HG02973 (cell line): ENCODE data around the gene SDHB.

Experiments
- ATAC-seq: cut with Tn5 transposase; IDR thresholded peaks from one replicate; pipeline ENCODE4 v1.9.1; 2021; ENCODE audit warnings: moderate library complexity; ENCODE audit not compliant: unreplicated experiment

SDHB gene

GRCh38 chr1:16971341-16972188 is 82.3 kb downstream of the SDHB start:
- ATAC-seq = no peak

- no peak for ATAC-seq
These were observed 83.5 kb downstream of the SDHB start for GRCh38 chr1:16970132-16970910.

GRCh38 chr1:16969651-16970050 is 84.2 kb downstream of the SDHB start:
- ATAC-seq = no peak

DNA sequence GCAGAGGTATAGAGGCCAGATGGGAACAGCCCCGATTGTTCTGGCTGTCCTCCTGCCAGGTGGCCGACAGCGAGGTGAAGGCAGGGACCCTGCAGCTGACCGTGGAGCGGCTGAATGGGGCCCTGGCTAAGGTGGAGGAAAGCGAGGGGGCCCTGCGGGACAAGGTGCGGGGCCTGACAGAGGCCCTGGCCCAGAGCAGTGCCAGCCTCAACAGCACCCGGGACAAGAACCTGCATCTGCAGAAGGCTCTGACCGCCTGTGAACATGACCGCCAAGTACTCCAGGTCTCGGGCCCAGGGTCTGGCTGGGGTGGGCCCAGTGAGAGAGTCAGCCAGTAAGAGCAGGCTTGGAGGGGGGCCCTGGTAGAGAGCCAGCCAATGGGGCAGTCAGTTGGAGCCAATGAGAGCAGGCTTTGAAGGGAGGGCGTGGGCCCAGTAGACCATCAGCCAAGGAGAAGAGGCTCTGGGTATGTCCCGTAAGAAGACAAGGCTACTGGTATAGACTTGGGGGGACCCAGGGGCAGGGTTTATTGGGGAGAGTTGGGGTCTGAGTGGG is 84.7 kb downstream of the SDHB start:
- no peak for ATAC-seq
